KMS-11 (cell line): ENCODE data around the gene METRN.

ENCODE experiments used
- H2AFZ ChIP-seq: fragments of 200-600 bp; sonication (generic); 2 replicates; pipeline ENCODE4 v1.6.1; 2016; ENCODE audit warnings: antibody characterized with exemption, mixed run types, low read depth
- H3K27ac ChIP-seq: fragments of 200-600 bp; sonication (generic); 2 replicates; pipeline ENCODE4 v1.6.1; 2016; ENCODE audit warnings: mild to moderate bottlenecking, mixed run types
- H3K27me3 ChIP-seq: fragments of 200-600 bp; sonication (generic); 2 replicates; pipeline ENCODE4 v1.6.1; 2017; ENCODE audit warnings: mild to moderate bottlenecking, low read depth, mixed run types, moderate library complexity; ENCODE audit not compliant: insufficient read depth
- H3K36me3 ChIP-seq: fragments of 200-600 bp; sonication (generic); 2 replicates; pipeline ENCODE4 v1.6.1; 2017; ENCODE audit warnings: mild to moderate bottlenecking, mixed run types; ENCODE audit not compliant: insufficient read depth
- H3K4me1 ChIP-seq: fragments of 200-600 bp; sonication (generic); 2 replicates; pipeline ENCODE4 v1.6.1; 2016; ENCODE audit warnings: mild to moderate bottlenecking, low read depth, mixed run types; ENCODE audit not compliant: poor library complexity, severe bottlenecking
- H3K4me2 ChIP-seq: fragments of 200-600 bp; sonication (generic); 2 replicates; pipeline ENCODE4 v1.7.0; 2016; ENCODE audit warnings: mild to moderate bottlenecking, mixed run types
- H3K4me3 ChIP-seq: fragments of 200-600 bp; sonication (generic); IDR thresholded peaks from 2 replicates; pipeline ENCODE4 v1.6.1; 2017; ENCODE audit warnings: low read depth, low read length, mixed read lengths; ENCODE audit not compliant: insufficient read depth
- H3K79me2 ChIP-seq: fragments of 200-600 bp; sonication (generic); 2 replicates; pipeline ENCODE4 v1.6.1; 2016; ENCODE audit warnings: low read depth, mixed run types; ENCODE audit not compliant: insufficient read depth
- H3K9ac ChIP-seq: fragments of 200-600 bp; sonication (generic); 2 replicates; pipeline ENCODE4 v1.6.1; 2016; ENCODE audit warnings: mild to moderate bottlenecking, mixed run types
- H4K20me1 ChIP-seq: fragments of 200-600 bp; sonication (generic); 2 replicates; pipeline ENCODE4 v1.6.1; 2016; ENCODE audit warnings: mild to moderate bottlenecking, mixed run types; ENCODE audit not compliant: insufficient read depth
- CTCF ChIP-seq: fragments of 200-600 bp; sonication (generic); conservative IDR thresholded peaks from 2 replicates; pipeline ENCODE4 v1.6.1; 2017; ENCODE audit warnings: low read depth, mild to moderate bottlenecking, antibody characterized with exemption, low read length, moderate library complexity, mixed read lengths

METRN gene

GRCh38 chr16:674968-675883 lies 39.7 kb upstream of the METRN start, which contains the start of gene RHBDL1:
Gene RHBDL1 (plus strand): TSS chr16:675671. CDS start chr16:675791, 120 bp downstream.
- Histone ChIP-seq H3K27ac (no peak within 1 kb of the TSS), H3K27me3 (no peaks in the 10 kb centered on the region), H4K20me1 (no peaks in the 10 kb centered on the region), H2AFZ (no peak within 1 kb of the TSS), H3K79me2 (no peaks in the 10 kb centered on the region), H3K4me2 (no peak within 1 kb of the TSS), H3K4me3 (no peak within 1 kb of the TSS), H3K4me1 (no peaks in the 10 kb centered on the region), H3K9ac (no peak within 1 kb of the TSS), H3K36me3 (peaks cover 3% of the 10 kb centered on the region; the same call in 1 of the 2 replicates)
- TF ChIP-seq CTCF, result no peak

GRCh38 chr16:675884-676564 lies 38.9 kb upstream of the METRN start:
- H3K27ac ChIP-seq, result no peak overlapping the region
- H3K79me2 ChIP-seq, result peaks cover 6% of the 10 kb centered on the region
- no peak overlapping the region for H3K9ac ChIP-seq
- H3K4me1 ChIP-seq, result no peaks in the 10 kb centered on the region
- H3K27me3 ChIP-seq, result no peaks in the 10 kb centered on the region
- H3K36me3 ChIP-seq, result peaks cover 3% of the 10 kb centered on the region; the same call in 1 of the 2 replicates
- no peaks in the 10 kb centered on the region for H4K20me1 ChIP-seq
- H2AFZ ChIP-seq, result no peak overlapping the region
- H3K4me2 ChIP-seq, result no peak overlapping the region
- H3K4me3 ChIP-seq, result no peak overlapping the region
- TF ChIP-seq CTCF, result no peak

GRCh38 chr16:676565-676902 lies 38.4 kb upstream of the METRN start:
- Histone ChIP-seq H3K27ac (no peak overlapping the region), H3K4me1 (no peaks in the 10 kb centered on the region), H4K20me1 (no peaks in the 10 kb centered on the region), H3K4me3 (no peak overlapping the region), H2AFZ (no peak overlapping the region), H3K36me3 (peaks cover 3% of the 10 kb centered on the region; the same call in 1 of the 2 replicates), H3K9ac (no peak overlapping the region), H3K79me2 (peaks cover 11% of the 10 kb centered on the region), H3K4me2 (no peak overlapping the region), H3K27me3 (no peaks in the 10 kb centered on the region)
- TF ChIP-seq CTCF, result no peak

- TF ChIP-seq CTCF, result no peak
- Histone ChIP-seq H2AFZ (no peak overlapping the region), H3K27me3 (no peaks in the 10 kb centered on the region), H3K4me2 (no peak overlapping the region), H3K27ac (no peak overlapping the region), H3K4me1 (no peaks in the 10 kb centered on the region), H4K20me1 (no peaks in the 10 kb centered on the region), H3K79me2 (peaks cover 14% of the 10 kb centered on the region), H3K4me3 (no peak overlapping the region), H3K36me3 (peaks cover 3% of the 10 kb centered on the region; the same call in 1 of the 2 replicates), H3K9ac (no peak overlapping the region)
Observed at GRCh38 chr16:676913-677312, 38.0 kb upstream of the METRN start.
